ENCODE results near the gene POLRMT. TPM values are rescaled to one million over a fixed set of nuclear protein-coding genes. Genes with fewer than 3 reads are reported as not detected.

The POLRMT gene
- polyA plus RNA-seq, 1 experiment = 38.6 TPM

GRCh38 chr19:590750-591098 lies 42.6 kb downstream of the POLRMT start:
- no peak for DNase-seq (ENCODE audit: low read depth)
- Histone ChIP-seq H3K36me3 (ENCODE audit: control insufficient read depth, insufficient read depth, low read length) (no peaks in the 10 kb centered on the region), H3K27me3 (ENCODE audit: control insufficient read depth, insufficient read depth, low read length) (no peaks in the 10 kb centered on the region; the same call in 1 of the 2 replicates), H3K4me3 (ENCODE audit: low read depth, low read length) (no peak overlapping the region)
- CTCF ChIA-PET = no interaction called here
- POLR2A ChIA-PET = no interaction called here
- no peak for TF ChIP-seq CTCF (IDR thresholded peaks at IDR 0.05; ENCODE audit: insufficient read depth, low read depth, low read length)

DNA sequence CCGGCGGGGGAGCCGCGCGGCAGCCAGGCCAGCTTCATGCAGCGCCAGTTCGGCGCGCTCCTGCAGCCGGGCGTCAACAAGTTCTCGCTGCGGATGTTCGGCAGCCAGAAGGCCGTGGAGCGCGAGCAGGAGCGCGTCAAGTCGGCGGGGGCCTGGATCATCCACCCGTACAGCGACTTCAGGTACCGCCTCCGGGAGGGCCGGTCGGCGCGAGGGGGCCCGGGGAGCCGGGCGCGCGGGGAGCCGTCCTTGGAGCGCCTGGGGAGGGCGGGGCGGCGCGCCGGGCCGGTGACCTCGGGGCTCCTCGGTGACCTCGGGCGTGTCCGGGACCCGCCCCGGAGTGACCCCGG lies 43.0 kb downstream of the POLRMT start:
- no peak overlapping the region; the same call in 1 of the 2 replicates for H3K4me3 ChIP-seq (ENCODE audit: low read depth, low read length)
- no peak for DNase-seq (ENCODE audit: low read depth)

GRCh38 chr19:589693-590395 lies 43.5 kb downstream of the POLRMT start, which contains the start of gene HCN2:
HCN2 (plus strand) TSS chr19:589881; CDS start chr19:589946, 65 bp downstream.
- DNase-seq (ENCODE audit: low read depth) = no peak
- Histone ChIP-seq H3K36me3 (ENCODE audit: control insufficient read depth, insufficient read depth, low read length) (no peaks in the 10 kb centered on the region), H3K4me3 (ENCODE audit: low read depth, low read length) (no peak within 1 kb of the TSS; the same call in none of the 2 replicates), H3K27me3 (ENCODE audit: control insufficient read depth, insufficient read depth, low read length) (no peaks in the 10 kb centered on the region; the same call in 1 of the 2 replicates)
- ChIA-PET POLR2A (no interaction called here), CTCF (no interaction called here)
- no peak for TF ChIP-seq CTCF (IDR thresholded peaks at IDR 0.05; ENCODE audit: insufficient read depth, low read depth, low read length)

More for the DNA sequence above, 43.0 kb downstream of the POLRMT start:
- no peak for TF ChIP-seq CTCF (IDR thresholded peaks at IDR 0.05; ENCODE audit: insufficient read depth, low read depth, low read length)
- CTCF ChIA-PET = no interaction called here
- no peaks in the 10 kb centered on the region for H3K36me3 ChIP-seq (ENCODE audit: control insufficient read depth, insufficient read depth, low read length)
- H3K27me3 ChIP-seq (ENCODE audit: control insufficient read depth, insufficient read depth, low read length) = no peaks in the 10 kb centered on the region; the same call in 1 of the 2 replicates
- POLR2A ChIA-PET = no interaction called here

GRCh38 chr19:588741-589692 lies 44.3 kb downstream of the POLRMT start:
- POLR2A ChIA-PET = no interaction called here
- Histone ChIP-seq H3K27me3 (ENCODE audit: control insufficient read depth, insufficient read depth, low read length) (no peaks in the 10 kb centered on the region; the same call in 1 of the 2 replicates), H3K4me3 (ENCODE audit: low read depth, low read length) (no peak overlapping the region), H3K36me3 (ENCODE audit: control insufficient read depth, insufficient read depth, low read length) (no peaks in the 10 kb centered on the region)
- CTCF ChIA-PET = interaction anchor here (0.6 to 3.0 kb wide), 9 partner anchors 12 to 153 kb away, joined by 3 to 15 read pairs (median 3); no protein-coding TSS in a partner anchor
- no peak for DNase-seq (ENCODE audit: low read depth)
- TF ChIP-seq CTCF (IDR thresholded peaks at IDR 0.05; ENCODE audit: insufficient read depth, low read depth, low read length) = no peak

All from BJ (cell line).